NT2/D1 (cell line): ENCODE measurements around the gene RABL2B.

Experiments
- DNase-seq: peaks from one replicate; pipeline ENCODE4 v3.0.0-alpha.2; 2011; ENCODE audit warnings: low read depth, low spot score
- H3K27me3 ChIP-seq: 2 replicates; pipeline ENCODE4 v1.6.0; 2011; ENCODE audit warnings: mild to moderate bottlenecking; ENCODE audit not compliant: insufficient read length, insufficient read depth
- H3K36me3 ChIP-seq: 2 replicates; pipeline ENCODE4 v1.6.1; 2011; ENCODE audit warnings: mild to moderate bottlenecking, low read length, mixed read lengths; ENCODE audit not compliant: insufficient read depth, insufficient read length
- H3K4me1 ChIP-seq: 2 replicates; pipeline ENCODE4 v1.5.1; 2011; ENCODE audit not compliant: insufficient read depth, insufficient read length
- H3K4me3 ChIP-seq: 2 replicates; pipeline ENCODE4 v1.5.1; 2011; ENCODE audit warnings: low read depth; ENCODE audit not compliant: insufficient read length
- H3K9ac ChIP-seq: 2 replicates; pipeline ENCODE4 v1.6.0; 2011; ENCODE audit warnings: low read depth; ENCODE audit not compliant: insufficient read length
- H3K9me3 ChIP-seq: 2 replicates; pipeline ENCODE4 v1.5.1; 2011; ENCODE audit warnings: mild to moderate bottlenecking, low read length; ENCODE audit not compliant: insufficient read depth
- SUZ12 ChIP-seq: IDR thresholded peaks from 2 replicates; pipeline ENCODE4 v1.6.1; 2011; ENCODE audit not compliant: insufficient read length, insufficient read depth; ENCODE audit errors: extremely low read depth
- YY1 ChIP-seq: IDR thresholded peaks from 2 replicates; pipeline ENCODE4 v1.6.1; 2011; ENCODE audit not compliant: insufficient read length, insufficient read depth
- ZNF274 ChIP-seq: IDR thresholded peaks from 2 replicates; pipeline ENCODE4 v1.6.1; 2011; ENCODE audit warnings: mild to moderate bottlenecking, low read depth, low read length

Gene RABL2B

GRCh38 chr22:50732681-50733080, 50.8 kb downstream of the RABL2B start:
- TF ChIP-seq YY1 (no peak), SUZ12 (no peak), ZNF274 (no peak)
- H3K36me3 ChIP-seq, result no peaks in the 10 kb centered on the region
- no peak overlapping the region for H3K9ac ChIP-seq
- peaks cover 3% of the 10 kb centered on the region for H3K4me1 ChIP-seq
- no peak for DNase-seq
- H3K27me3 ChIP-seq, result no peaks in the 10 kb centered on the region
- no peaks in the 10 kb centered on the region for H3K9me3 ChIP-seq
- H3K4me3 ChIP-seq, result no peak overlapping the region

GRCh38 chr22:50731811-50732624, 51.4 kb downstream of the RABL2B start:
- Histone ChIP-seq H3K4me3 (no peak overlapping the region), H3K9me3 (no peaks in the 10 kb centered on the region), H3K36me3 (peaks cover 1% of the 10 kb centered on the region), H3K9ac (no peak overlapping the region), H3K4me1 (peaks cover 3% of the 10 kb centered on the region), H3K27me3 (no peaks in the 10 kb centered on the region)
- TF ChIP-seq ZNF274, result no peak
- TF ChIP-seq SUZ12, result no peak
- TF ChIP-seq YY1, result no peak
- no peak for DNase-seq

DNA sequence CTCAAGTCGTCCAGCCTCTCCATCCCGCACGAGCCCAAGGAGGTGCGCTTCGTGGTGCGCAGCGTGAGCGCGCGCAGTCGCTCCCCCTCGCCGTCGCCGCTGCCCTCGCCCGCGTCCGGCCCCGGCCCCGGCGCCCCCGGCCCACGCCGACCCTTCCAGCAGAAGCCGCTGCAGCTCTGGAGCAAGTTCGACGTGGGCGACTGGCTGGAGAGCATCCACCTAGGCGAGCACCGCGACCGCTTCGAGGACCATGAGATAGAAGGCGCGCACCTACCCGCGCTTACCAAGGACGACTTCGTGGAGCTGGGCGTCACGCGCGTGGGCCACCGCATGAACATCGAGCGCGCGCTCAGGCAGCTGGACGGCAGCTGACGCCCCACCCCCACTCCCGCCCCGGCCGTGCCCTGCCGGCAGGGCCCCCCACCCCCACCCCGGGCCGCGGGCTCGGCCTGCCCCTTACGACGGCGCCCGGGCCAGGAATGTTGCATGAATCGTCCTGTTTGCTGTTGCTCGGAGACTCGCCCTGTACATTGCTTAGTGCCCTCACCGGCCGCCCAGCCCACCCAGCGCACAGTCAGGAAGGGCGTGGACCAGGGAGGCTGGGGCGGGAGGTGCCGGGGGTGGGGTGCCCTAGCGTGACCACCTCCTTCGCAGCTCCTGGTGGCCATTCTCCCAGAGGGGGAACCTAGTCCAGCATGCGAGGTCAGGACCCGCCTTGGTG, 52.3 kb downstream of the RABL2B start:
- no peak for TF ChIP-seq ZNF274
- no peak for TF ChIP-seq SUZ12
- TF ChIP-seq YY1, result no peak
- Histone ChIP-seq H3K36me3 (peaks cover 10% of the 10 kb centered on the region), H3K9me3 (no peaks in the 10 kb centered on the region), H3K27me3 (no peaks in the 10 kb centered on the region), H3K4me3 (no peak overlapping the region), H3K9ac (no peak overlapping the region), H3K4me1 (peaks cover 3% of the 10 kb centered on the region)
- DNase-seq, result no peak

- Histone ChIP-seq H3K27me3 (no peaks in the 10 kb centered on the region), H3K4me3 (no peak overlapping the region)
- no peak for DNase-seq
These were observed 53.2 kb downstream of the RABL2B start for GRCh38 chr22:50730013-50730891.

GRCh38 chr22:50729391-50730012, 53.9 kb downstream of the RABL2B start:
- H3K4me1 ChIP-seq, result peaks cover 3% of the 10 kb centered on the region
- no peak overlapping the region for H3K4me3 ChIP-seq
- no peaks in the 10 kb centered on the region for H3K27me3 ChIP-seq
- no peaks in the 10 kb centered on the region for H3K9me3 ChIP-seq
- TF ChIP-seq YY1, result no peak
- TF ChIP-seq ZNF274, result no peak
- TF ChIP-seq SUZ12, result no peak
- H3K36me3 ChIP-seq, result peaks cover 26% of the 10 kb centered on the region
- DNase-seq, result no peak
- H3K9ac ChIP-seq, result no peak overlapping the region

More at GRCh38 chr22:50730013-50730891, 53.2 kb downstream of the RABL2B start:
- H3K36me3 ChIP-seq, result peaks cover 19% of the 10 kb centered on the region
- peaks cover 3% of the 10 kb centered on the region for H3K4me1 ChIP-seq
- no peak overlapping the region for H3K9ac ChIP-seq
- H3K9me3 ChIP-seq, result no peaks in the 10 kb centered on the region
- TF ChIP-seq SUZ12 (no peak), ZNF274 (no peak), YY1 (no peak)

GRCh38 chr22:50728523-50728931, 54.9 kb downstream of the RABL2B start:
- Histone ChIP-seq H3K27me3 (no peaks in the 10 kb centered on the region), H3K4me3 (no peak overlapping the region), H3K36me3 (peaks cover 30% of the 10 kb centered on the region), H3K4me1 (peaks cover 3% of the 10 kb centered on the region), H3K9ac (no peak overlapping the region), H3K9me3 (no peaks in the 10 kb centered on the region)
- TF ChIP-seq YY1 (no peak), ZNF274 (no peak), SUZ12 (no peak)
- no peak for DNase-seq
